ENCODE data around the gene C1RL.

Gene C1RL

DNA sequence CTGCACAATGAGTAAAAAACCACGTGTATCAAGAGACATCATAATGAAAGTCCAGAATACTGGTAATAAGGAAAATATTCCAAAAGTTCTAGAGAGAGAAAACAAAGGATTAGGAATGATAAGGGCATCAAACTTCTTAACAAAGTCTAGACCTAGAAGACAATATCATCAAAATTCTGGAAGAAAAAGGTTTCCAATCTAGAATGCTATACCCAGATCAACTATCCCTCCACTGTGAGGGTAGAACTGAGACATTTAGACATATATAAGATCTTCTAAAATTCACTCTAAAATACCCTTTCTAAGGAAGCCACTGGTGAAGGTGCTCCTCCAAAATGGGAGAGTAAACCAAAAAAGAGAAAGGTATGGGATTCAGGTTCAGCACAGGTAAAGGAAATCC, 2.9 kb downstream of the C1RL start:
- H3K9me3 ChIP-seq (ENCODE audit: control insufficient read depth, low read length), result no peaks in the 10 kb centered on the region
- H3K36me3 ChIP-seq (ENCODE audit: control insufficient read depth, insufficient read depth, low read length), result peaks cover 5% of the 10 kb centered on the region
- no peak for DNase-seq
- no peak overlapping the region for H3K4me3 ChIP-seq (ENCODE audit: insufficient read depth, low read depth, low read length, poor library complexity, severe bottlenecking)
- H3K27ac ChIP-seq (ENCODE audit: insufficient read depth, low read length, poor library complexity, severe bottlenecking), result no peak overlapping the region
- peaks cover 13% of the 10 kb centered on the region for H3K4me1 ChIP-seq (ENCODE audit: control insufficient read depth, insufficient read depth, low read length, poor library complexity, severe bottlenecking)
- no peaks in the 10 kb centered on the region for H3K27me3 ChIP-seq (replicated peaks; ENCODE audit: control insufficient read depth, insufficient read depth, low read length, poor library complexity, severe bottlenecking)

DNA sequence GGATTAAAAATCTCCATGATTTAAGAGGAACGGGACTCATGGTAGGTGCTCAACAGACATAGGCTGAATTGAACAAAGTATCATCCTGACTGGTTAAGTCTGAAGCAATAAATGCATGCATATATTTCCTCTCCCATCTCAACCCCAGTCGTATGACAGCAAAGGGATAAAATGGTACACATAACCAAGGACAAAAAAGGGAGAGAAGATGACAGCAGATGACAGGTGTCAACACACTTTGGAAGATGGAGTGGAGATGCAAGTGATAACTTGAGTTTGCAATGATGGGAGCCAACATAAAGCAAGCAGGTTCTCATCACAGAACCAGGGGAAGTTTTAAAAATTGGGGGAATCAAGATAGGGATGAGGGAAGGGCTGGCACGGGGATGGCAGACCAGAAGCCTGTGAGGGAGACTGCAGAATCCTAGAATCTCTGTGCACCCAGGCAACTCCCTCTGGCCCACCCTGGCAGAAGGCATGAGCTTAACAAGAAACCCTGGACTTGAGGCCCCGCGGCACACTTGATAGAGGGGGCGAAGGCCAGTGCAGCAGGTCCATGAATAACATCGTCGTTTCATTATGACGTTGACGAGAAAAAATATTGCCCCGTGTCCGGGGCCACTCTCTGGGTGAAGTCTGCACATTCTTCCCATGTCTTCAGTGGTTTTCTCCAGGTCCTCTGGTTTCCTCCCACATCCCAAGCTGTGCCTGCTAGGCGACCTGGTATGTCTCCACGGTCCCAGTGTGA, 5.0 kb downstream of the C1RL start:
- H3K9me3 ChIP-seq (ENCODE audit: control insufficient read depth, low read length), result no peaks in the 10 kb centered on the region
- no peak for DNase-seq
- no peak overlapping the region for H3K27ac ChIP-seq (ENCODE audit: insufficient read depth, low read length, poor library complexity, severe bottlenecking)
- H3K27me3 ChIP-seq (replicated peaks; ENCODE audit: control insufficient read depth, insufficient read depth, low read length, poor library complexity, severe bottlenecking), result no peaks in the 10 kb centered on the region
- H3K36me3 ChIP-seq (ENCODE audit: control insufficient read depth, insufficient read depth, low read length), result peaks cover 14% of the 10 kb centered on the region
- H3K4me1 ChIP-seq (ENCODE audit: control insufficient read depth, insufficient read depth, low read length, poor library complexity, severe bottlenecking), result peaks cover 8% of the 10 kb centered on the region
- H3K4me3 ChIP-seq (ENCODE audit: insufficient read depth, low read depth, low read length, poor library complexity, severe bottlenecking), result no peak overlapping the region

DNA sequence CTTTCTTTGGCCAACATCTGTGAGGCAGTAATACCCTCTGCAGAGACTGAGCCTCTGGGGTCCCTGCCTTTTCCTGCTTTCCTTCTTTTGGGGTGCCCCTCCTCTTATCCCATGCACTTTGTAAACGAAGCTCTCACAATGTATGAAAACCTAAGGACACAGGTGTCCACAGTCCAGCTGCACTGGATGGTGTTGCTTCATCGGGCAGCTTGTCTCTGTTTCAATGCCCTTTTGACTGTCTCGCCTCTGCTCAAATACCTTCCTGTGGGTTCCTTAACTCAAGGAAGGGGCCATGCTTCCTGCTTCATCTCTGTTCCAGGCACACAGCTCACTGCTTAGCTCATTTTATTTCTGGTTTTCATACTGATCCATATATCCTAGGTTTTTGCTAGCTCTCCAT, 6.4 kb downstream of the C1RL start:
- no peak for DNase-seq
- peaks cover 19% of the 10 kb centered on the region for H3K36me3 ChIP-seq (ENCODE audit: control insufficient read depth, insufficient read depth, low read length)
- peaks cover under 1% of the 10 kb centered on the region for H3K4me1 ChIP-seq (ENCODE audit: control insufficient read depth, insufficient read depth, low read length, poor library complexity, severe bottlenecking)
- H3K27ac ChIP-seq (ENCODE audit: insufficient read depth, low read length, poor library complexity, severe bottlenecking), result no peak overlapping the region
- H3K27me3 ChIP-seq (replicated peaks; ENCODE audit: control insufficient read depth, insufficient read depth, low read length, poor library complexity, severe bottlenecking), result no peaks in the 10 kb centered on the region
- no peaks in the 10 kb centered on the region for H3K9me3 ChIP-seq (ENCODE audit: control insufficient read depth, low read length)
- H3K4me3 ChIP-seq (ENCODE audit: insufficient read depth, low read depth, low read length, poor library complexity, severe bottlenecking), result no peak overlapping the region

DNA sequence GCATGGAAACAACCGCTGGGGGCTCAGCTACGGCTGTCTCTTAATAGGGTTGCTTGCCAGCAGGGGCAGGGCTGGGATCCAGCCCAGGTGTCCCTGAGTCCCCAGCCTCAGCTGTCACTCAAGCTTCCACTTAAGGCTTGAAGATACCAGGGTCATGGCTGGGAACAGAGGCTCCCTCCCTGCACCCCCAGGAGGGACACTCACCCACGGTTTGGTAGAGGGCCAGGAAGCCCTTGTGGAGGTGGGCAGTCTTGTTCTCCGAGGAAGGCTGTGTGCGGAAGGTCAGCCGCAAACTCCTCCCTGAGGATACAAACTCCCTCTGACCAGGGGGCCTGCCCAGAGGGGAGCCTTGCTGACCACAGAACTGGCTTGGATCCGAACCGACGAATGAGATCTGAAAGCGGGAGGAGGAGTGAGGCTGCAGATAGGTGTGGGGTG, 7.3 kb downstream of the C1RL start:
- H3K27ac ChIP-seq (ENCODE audit: insufficient read depth, low read length, poor library complexity, severe bottlenecking), result no peak overlapping the region
- no peaks in the 10 kb centered on the region for H3K27me3 ChIP-seq (replicated peaks; ENCODE audit: control insufficient read depth, insufficient read depth, low read length, poor library complexity, severe bottlenecking)
- DNase-seq, result no peak
- H3K36me3 ChIP-seq (ENCODE audit: control insufficient read depth, insufficient read depth, low read length), result peaks cover 19% of the 10 kb centered on the region
- H3K9me3 ChIP-seq (ENCODE audit: control insufficient read depth, low read length), result no peaks in the 10 kb centered on the region
- no peak overlapping the region for H3K4me3 ChIP-seq (ENCODE audit: insufficient read depth, low read depth, low read length, poor library complexity, severe bottlenecking)
- no peaks in the 10 kb centered on the region for H3K4me1 ChIP-seq (ENCODE audit: control insufficient read depth, insufficient read depth, low read length, poor library complexity, severe bottlenecking)

DNA sequence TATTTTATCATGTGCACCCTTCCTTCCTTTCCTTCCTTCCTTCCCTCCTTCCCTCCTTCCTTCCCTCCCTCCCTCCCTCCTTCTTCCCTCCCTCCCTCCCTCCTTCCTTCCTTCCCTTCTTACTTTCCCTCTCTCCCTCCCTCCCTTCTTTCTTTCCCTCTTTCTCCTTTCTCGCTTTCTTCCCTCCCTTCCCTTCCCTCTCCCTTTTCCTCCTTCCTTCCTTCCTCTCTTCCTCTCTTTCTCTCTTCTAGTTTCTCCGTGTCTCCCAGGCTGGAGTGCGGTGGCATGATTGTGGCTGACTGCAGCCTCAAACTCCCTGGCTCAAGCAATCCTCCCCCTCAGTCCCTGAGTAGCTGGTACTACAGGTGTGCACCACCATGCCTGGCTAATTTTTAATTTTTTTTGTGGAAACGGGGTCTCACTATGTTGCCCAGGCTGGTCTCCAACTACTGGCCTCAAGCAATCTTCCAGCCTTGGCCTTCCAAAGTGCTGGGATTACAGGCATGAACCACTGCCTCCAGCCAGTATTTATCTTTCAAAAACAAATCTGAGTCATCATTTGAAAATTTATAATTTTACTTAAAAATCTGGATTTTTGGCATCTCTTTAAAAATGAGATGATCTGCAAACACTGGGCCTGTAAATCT, 7.8 kb downstream of the C1RL start:
- H3K36me3 ChIP-seq (ENCODE audit: control insufficient read depth, insufficient read depth, low read length), result peaks cover 19% of the 10 kb centered on the region
- H3K4me3 ChIP-seq (ENCODE audit: insufficient read depth, low read depth, low read length, poor library complexity, severe bottlenecking), result no peak overlapping the region
- H3K27ac ChIP-seq (ENCODE audit: insufficient read depth, low read length, poor library complexity, severe bottlenecking), result no peak overlapping the region
- DNase-seq, result no peak
- no peaks in the 10 kb centered on the region for H3K27me3 ChIP-seq (replicated peaks; ENCODE audit: control insufficient read depth, insufficient read depth, low read length, poor library complexity, severe bottlenecking)
- no peaks in the 10 kb centered on the region for H3K4me1 ChIP-seq (ENCODE audit: control insufficient read depth, insufficient read depth, low read length, poor library complexity, severe bottlenecking)
- no peaks in the 10 kb centered on the region for H3K9me3 ChIP-seq (ENCODE audit: control insufficient read depth, low read length)

DNA sequence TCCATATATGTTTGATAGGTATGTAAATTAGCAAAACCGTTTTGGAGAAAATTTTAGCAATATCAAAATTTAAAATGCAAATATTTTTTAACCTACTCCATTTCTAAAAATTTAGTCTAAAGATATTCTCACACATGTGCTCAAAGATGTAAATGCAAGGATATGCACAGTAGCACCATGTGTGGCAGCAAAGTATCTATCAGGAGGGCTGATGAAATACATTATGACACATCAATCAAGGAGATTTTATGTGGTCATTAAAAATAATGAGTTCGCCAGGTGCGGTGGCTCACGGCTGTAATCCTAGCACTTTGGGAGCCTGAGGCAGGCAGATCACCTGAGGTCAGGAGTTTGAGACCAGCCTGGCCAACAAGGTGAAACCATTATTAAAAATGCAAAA, 8.8 kb downstream of the C1RL start:
- no peak for DNase-seq
- Histone ChIP-seq H3K27me3 (replicated peaks; ENCODE audit: control insufficient read depth, insufficient read depth, low read length, poor library complexity, severe bottlenecking) (no peaks in the 10 kb centered on the region), H3K36me3 (ENCODE audit: control insufficient read depth, insufficient read depth, low read length) (peaks cover 19% of the 10 kb centered on the region), H3K9me3 (ENCODE audit: control insufficient read depth, low read length) (no peaks in the 10 kb centered on the region), H3K4me3 (ENCODE audit: insufficient read depth, low read depth, low read length, poor library complexity, severe bottlenecking) (no peak overlapping the region), H3K4me1 (ENCODE audit: control insufficient read depth, insufficient read depth, low read length, poor library complexity, severe bottlenecking) (no peaks in the 10 kb centered on the region), H3K27ac (ENCODE audit: insufficient read depth, low read length, poor library complexity, severe bottlenecking) (no peak overlapping the region)

DNA sequence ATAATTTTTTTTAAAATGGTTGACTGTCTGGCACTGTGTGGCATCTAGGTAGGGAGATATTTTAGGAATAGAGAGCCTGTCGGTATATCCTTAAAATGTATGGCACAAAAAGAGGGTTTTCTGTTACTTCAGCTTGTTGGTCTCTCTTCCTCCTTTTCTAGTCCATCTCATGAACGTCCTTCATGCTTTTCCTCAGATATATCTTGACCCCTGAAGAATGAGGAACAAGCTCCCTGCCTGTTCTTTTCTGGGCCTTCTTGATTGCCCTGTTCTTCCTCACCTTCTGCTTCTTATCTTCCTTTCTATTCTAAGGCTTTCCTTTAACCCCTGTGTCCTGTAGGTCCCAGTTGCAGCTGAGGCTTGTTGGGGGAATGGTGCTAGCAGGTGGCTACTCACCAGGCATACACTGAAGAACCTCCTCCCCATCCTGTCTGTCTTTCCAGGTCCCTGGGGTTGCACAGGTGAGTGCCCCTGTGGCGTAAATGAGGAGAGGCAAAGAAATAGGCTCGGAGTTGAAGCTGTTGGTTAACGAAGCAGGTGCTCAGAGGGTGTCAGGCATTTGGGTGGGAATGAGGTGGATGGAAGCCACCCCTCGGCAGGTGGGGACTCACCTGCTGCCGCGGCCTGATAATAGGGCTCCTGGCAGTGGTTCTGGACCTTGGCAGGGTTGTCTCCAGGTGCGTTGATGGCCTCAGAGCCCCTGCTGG, 9.6 kb downstream of the C1RL start:
- H3K27me3 ChIP-seq (replicated peaks; ENCODE audit: control insufficient read depth, insufficient read depth, low read length, poor library complexity, severe bottlenecking), result no peaks in the 10 kb centered on the region
- H3K27ac ChIP-seq (ENCODE audit: insufficient read depth, low read length, poor library complexity, severe bottlenecking), result no peak overlapping the region
- H3K4me3 ChIP-seq (ENCODE audit: insufficient read depth, low read depth, low read length, poor library complexity, severe bottlenecking), result no peak overlapping the region
- no peaks in the 10 kb centered on the region for H3K4me1 ChIP-seq (ENCODE audit: control insufficient read depth, insufficient read depth, low read length, poor library complexity, severe bottlenecking)
- H3K9me3 ChIP-seq (ENCODE audit: control insufficient read depth, low read length), result no peaks in the 10 kb centered on the region
- no peak for DNase-seq
- peaks cover 19% of the 10 kb centered on the region for H3K36me3 ChIP-seq (ENCODE audit: control insufficient read depth, insufficient read depth, low read length)

DNA sequence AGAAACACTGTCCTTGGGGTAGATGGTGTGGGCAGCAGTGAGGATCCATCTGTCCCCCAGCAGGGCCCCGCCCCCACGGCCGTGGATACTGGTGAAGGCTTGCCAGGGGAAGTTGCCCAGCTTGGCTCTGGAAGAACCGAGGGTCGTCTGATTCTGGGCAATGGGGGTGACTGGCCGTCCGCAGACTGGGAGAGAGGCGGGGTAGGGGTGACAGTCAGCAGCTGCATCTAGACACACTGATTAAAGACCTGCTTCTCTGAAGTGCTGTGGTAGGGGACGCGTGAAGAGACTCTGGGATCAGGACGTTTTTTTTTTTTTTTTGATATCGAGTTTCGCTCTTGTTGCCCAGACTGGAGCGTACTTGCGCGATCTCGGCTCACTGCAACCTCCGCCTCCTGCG, 12.0 kb downstream of the C1RL start:
- Histone ChIP-seq H3K4me3 (ENCODE audit: insufficient read depth, low read depth, low read length, poor library complexity, severe bottlenecking) (no peak overlapping the region), H3K9me3 (ENCODE audit: control insufficient read depth, low read length) (no peaks in the 10 kb centered on the region), H3K27me3 (replicated peaks; ENCODE audit: control insufficient read depth, insufficient read depth, low read length, poor library complexity, severe bottlenecking) (no peaks in the 10 kb centered on the region), H3K4me1 (ENCODE audit: control insufficient read depth, insufficient read depth, low read length, poor library complexity, severe bottlenecking) (peaks cover 4% of the 10 kb centered on the region), H3K36me3 (ENCODE audit: control insufficient read depth, insufficient read depth, low read length) (peaks cover 14% of the 10 kb centered on the region), H3K27ac (ENCODE audit: insufficient read depth, low read length, poor library complexity, severe bottlenecking) (no peak overlapping the region)
- no peak for DNase-seq

DNA sequence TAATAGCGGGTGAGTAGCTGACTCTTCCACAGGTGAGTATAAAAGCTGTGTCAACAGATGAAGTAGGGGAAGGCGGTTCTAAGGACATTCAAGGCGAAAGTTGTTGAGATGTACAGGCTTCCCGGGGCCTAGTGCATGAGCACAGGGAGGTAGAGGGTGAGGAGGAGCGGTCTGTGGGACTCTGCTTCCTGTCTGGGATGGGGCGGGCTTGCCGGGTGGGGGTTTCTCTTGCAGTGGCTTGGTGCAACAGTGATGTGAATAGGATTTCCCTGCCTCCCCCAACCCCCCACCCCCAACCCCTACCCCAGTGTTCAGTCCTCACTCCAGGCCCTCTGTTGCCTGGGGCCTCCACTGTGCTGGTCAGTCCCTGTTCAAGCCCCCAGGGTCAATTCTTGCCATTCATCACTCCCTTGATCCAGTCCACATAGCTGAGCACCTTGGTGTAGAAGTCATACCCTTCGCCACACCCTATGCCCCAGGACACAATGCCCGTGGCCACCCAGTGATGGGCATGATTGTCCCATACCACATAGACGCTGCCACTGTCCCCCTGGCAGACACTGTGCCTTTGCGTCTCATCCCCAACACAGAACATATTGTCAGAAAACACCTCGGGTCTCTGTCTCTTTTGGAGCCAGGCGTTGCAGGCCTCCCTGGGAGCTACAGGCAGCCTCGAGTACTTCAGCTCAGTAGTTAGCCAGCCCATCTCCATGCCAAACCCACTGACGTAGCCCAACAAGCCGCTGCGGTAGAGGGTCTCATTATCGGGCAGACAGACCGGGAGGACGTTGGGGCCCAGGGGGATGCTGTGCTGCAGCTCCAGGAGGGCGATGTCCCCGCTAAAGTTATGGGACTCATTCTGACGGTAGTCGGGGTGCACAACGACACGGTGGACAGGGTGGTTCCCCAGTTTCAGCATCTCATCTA, 12.7 kb downstream of the C1RL start:
- no peak overlapping the region for H3K4me3 ChIP-seq (ENCODE audit: insufficient read depth, low read depth, low read length, poor library complexity, severe bottlenecking)
- H3K27ac ChIP-seq (ENCODE audit: insufficient read depth, low read length, poor library complexity, severe bottlenecking), result no peak overlapping the region
- H3K4me1 ChIP-seq (ENCODE audit: control insufficient read depth, insufficient read depth, low read length, poor library complexity, severe bottlenecking), result peaks cover 4% of the 10 kb centered on the region
- no peaks in the 10 kb centered on the region for H3K27me3 ChIP-seq (replicated peaks; ENCODE audit: control insufficient read depth, insufficient read depth, low read length, poor library complexity, severe bottlenecking)
- DNase-seq, result no peak
- no peaks in the 10 kb centered on the region for H3K9me3 ChIP-seq (ENCODE audit: control insufficient read depth, low read length)
- peaks cover 14% of the 10 kb centered on the region for H3K36me3 ChIP-seq (ENCODE audit: control insufficient read depth, insufficient read depth, low read length)
